Head of caudate nucleus (tissue), 42 donors: ENCODE data around the gene DCDC1.

ENCODE experiments used
- DNase-seq, 42 donors: peaks; one replicate each; pipeline versions ENCODE4 v3.0.0 to v3.0.0-alpha.2; 2020 to 2021; ENCODE audit warnings: mixed read lengths in 7 of 42
- intact Hi-C: fragments of 100-400 bp; cut with DNase I; formaldehyde crosslinking; loops from one replicate; pipeline ENCODE4 v1.15.0; 2022

Gene DCDC1

GRCh38 chr11:31369348-31370329 is at the start of gene DCDC1, which contains the start of gene DNAJC24:
Gene DCDC1, minus strand, starts transcription at chr11:31369739. Its CDS starts 41,459 bp downstream, at chr11:31328280.
Gene DNAJC24, plus strand, starts transcription at chr11:31369860. Its CDS starts 889 bp downstream, at chr11:31370749.
- intact Hi-C loops: loop anchor here (10.0 kb wide), 2 partner anchors 55 to 145 kb away; no protein-coding TSS in a partner anchor
- peak; percentile 89 to 97 (median 93) for DNase-seq

GRCh38 chr11:31419138-31419537 is 49.6 kb upstream of the DCDC1 start:
- intact Hi-C loops: no loop called here
- DNase-seq: no peak

- no peak for DNase-seq
- intact Hi-C loops: no loop called here
These were observed 48.3 kb upstream of the DCDC1 start for GRCh38 chr11:31417816-31418215.

- intact Hi-C loops: no loop called here
- DNase-seq: no peak
These were observed 47.8 kb upstream of the DCDC1 start for GRCh38 chr11:31417357-31417756.

GRCh38 chr11:31415435-31415834 is 45.9 kb upstream of the DCDC1 start:
- no peak for DNase-seq
- intact Hi-C loops: no loop called here

GRCh38 chr11:31414338-31414737 is 44.8 kb upstream of the DCDC1 start:
- intact Hi-C loops: no loop called here
- DNase-seq: no peak

- no peak for DNase-seq
- intact Hi-C loops: no loop called here
These were observed 43.4 kb upstream of the DCDC1 start for GRCh38 chr11:31412946-31413345.

GRCh38 chr11:31408201-31408600 is 38.7 kb upstream of the DCDC1 start:
- intact Hi-C loops: no loop called here
- no peak for DNase-seq

- DNase-seq: no peak
- intact Hi-C loops: no loop called here
These were observed 35.1 kb upstream of the DCDC1 start for GRCh38 chr11:31404614-31405013.

GRCh38 chr11:31397239-31397834 is 27.8 kb upstream of the DCDC1 start:
- DNase-seq: no peak
- intact Hi-C loops: no loop called here

- intact Hi-C loops: no loop called here
- DNase-seq: no peak
These were observed 17.8 kb upstream of the DCDC1 start for GRCh38 chr11:31387379-31387778.

GRCh38 chr11:31383116-31383515 is 13.6 kb upstream of the DCDC1 start:
- intact Hi-C loops: no loop called here
- no peak for DNase-seq

GRCh38 chr11:31375879-31376278 is 6.3 kb upstream of the DCDC1 start:
- DNase-seq: no peak
- intact Hi-C loops: no loop called here

- DNase-seq: no peak
- intact Hi-C loops: loop anchor here (10.0 kb wide), 2 partner anchors 58 to 148 kb away; no protein-coding TSS in a partner anchor
These were observed 2.7 kb downstream of the DCDC1 start for GRCh38 chr11:31366795-31367194.

GRCh38 chr11:31361743-31362142 is 7.8 kb downstream of the DCDC1 start:
- DNase-seq: no peak
- intact Hi-C loops: loop anchor here (10.0 kb wide), 2 partner anchors 63 to 153 kb away; no protein-coding TSS in a partner anchor

- intact Hi-C loops: no loop called here
- DNase-seq: no peak
These were observed 13.7 kb downstream of the DCDC1 start for GRCh38 chr11:31355817-31356216.

- no peak for DNase-seq
These were observed 14.4 kb downstream of the DCDC1 start for GRCh38 chr11:31355131-31355530.

GRCh38 chr11:31351168-31351567 is 18.4 kb downstream of the DCDC1 start:
- intact Hi-C loops: no loop called here
- no peak for DNase-seq

More at GRCh38 chr11:31355131-31355530, 14.4 kb downstream of the DCDC1 start:
- intact Hi-C loops: no loop called here

GRCh38 chr11:31340903-31341572 is 28.5 kb downstream of the DCDC1 start:
- intact Hi-C loops: no loop called here
- peak in 4 of 42 donors; percentile 4 to 21 (median 8) for DNase-seq

GRCh38 chr11:31337806-31338205 is 31.7 kb downstream of the DCDC1 start:
- DNase-seq: no peak
- intact Hi-C loops: no loop called here
